ENCODE measurements around the gene SYTL5. TPM values are rescaled to one million over a fixed set of nuclear protein-coding genes. Genes with fewer than 3 reads are reported as not detected.

The SYTL5 gene
- total RNA-seq, 1 donor from 2014 or later: 8.8 TPM

- TF ChIP-seq, protein P1, sequence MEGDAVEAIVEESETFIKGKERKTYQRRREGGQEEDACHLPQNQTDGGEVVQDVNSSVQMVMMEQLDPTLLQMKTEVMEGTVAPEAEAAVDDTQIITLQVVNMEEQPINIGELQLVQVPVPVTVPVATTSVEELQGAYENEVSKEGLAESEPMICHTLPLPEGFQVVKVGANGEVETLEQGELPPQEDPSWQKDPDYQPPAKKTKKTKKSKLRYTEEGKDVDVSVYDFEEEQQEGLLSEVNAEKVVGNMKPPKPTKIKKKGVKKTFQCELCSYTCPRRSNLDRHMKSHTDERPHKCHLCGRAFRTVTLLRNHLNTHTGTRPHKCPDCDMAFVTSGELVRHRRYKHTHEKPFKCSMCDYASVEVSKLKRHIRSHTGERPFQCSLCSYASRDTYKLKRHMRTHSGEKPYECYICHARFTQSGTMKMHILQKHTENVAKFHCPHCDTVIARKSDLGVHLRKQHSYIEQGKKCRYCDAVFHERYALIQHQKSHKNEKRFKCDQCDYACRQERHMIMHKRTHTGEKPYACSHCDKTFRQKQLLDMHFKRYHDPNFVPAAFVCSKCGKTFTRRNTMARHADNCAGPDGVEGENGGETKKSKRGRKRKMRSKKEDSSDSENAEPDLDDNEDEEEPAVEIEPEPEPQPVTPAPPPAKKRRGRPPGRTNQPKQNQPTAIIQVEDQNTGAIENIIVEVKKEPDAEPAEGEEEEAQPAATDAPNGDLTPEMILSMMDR (IDR thresholded peaks at IDR 0.05; ENCODE audit: unreplicated experiment): no peak
- no peaks in the 10 kb centered on the region for H3K27me3 Mint-ChIP-seq
- H3K36me3 Mint-ChIP-seq (ENCODE audit: insufficient read depth): no peaks in the 10 kb centered on the region
- no peak for DNase-seq (ENCODE audit: low spot score, unreplicated experiment)
- no peak overlapping the region for H3K27ac Mint-ChIP-seq
- H3K4me3 Mint-ChIP-seq (ENCODE audit: low read depth): no peak overlapping the region
- peaks cover 2% of the 10 kb centered on the region for H3K4me1 Mint-ChIP-seq (ENCODE audit: low read depth)
- H3K9me3 Mint-ChIP-seq (ENCODE audit: low read depth): peaks cover 26% of the 10 kb centered on the region
These were observed 136.3 kb downstream of the SYTL5 start for GRCh38 chrX:38142610-38143009.

DNA sequence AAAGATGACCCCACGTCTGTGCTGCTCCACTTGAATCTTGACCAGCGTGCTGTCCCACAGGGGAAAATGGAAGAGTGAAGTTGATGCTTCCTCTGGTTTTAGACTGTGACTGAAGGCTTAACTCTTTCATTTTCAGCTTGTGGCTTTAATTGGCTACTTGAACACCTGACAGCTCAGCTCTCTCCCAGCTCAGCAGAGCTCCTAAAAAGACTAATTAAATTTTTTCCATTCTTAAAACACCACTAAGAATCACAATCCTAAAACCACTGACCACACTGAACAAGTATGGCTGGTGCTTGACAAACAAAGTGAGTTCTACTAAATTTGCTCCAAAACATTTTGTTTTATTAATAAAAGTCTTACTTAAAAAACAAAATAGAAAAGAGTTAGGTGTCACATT, 142.7 kb downstream of the SYTL5 start:
- Mint-ChIP-seq H3K9me3 (ENCODE audit: low read depth) (peaks cover 23% of the 10 kb centered on the region), H3K4me3 (ENCODE audit: low read depth) (no peak overlapping the region), H3K4me1 (ENCODE audit: low read depth) (no peaks in the 10 kb centered on the region), H3K27me3 (no peaks in the 10 kb centered on the region), H3K27ac (no peak overlapping the region), H3K36me3 (ENCODE audit: insufficient read depth) (no peaks in the 10 kb centered on the region)
- DNase-seq (ENCODE audit: low spot score, unreplicated experiment): no peak
- TF ChIP-seq, protein P1 (IDR thresholded peaks at IDR 0.05; ENCODE audit: unreplicated experiment): no peak

DNA sequence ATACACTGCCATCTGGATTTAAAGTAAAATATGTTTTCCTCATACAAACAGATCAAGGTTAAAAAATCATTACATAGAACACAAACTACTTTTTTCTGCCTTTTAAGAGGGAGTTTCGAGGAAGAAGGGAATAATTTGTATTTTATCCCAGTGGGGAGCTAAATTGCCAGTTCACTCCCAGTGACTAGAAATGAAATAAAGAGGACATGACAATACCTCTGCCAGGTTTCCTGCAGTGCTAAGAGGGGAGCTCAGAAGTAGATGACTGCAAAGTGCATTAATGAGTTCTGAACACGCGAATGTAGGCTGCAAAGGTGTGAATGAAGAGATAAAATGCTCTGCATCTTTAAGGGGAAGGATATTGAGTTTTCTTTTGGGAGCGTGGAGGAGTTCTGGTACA, 144.6 kb downstream of the SYTL5 start:
- TF ChIP-seq, protein P1 (IDR thresholded peaks at IDR 0.05; ENCODE audit: unreplicated experiment): no peak
- no peaks in the 10 kb centered on the region for H3K36me3 Mint-ChIP-seq (ENCODE audit: insufficient read depth)
- no peak overlapping the region for H3K4me3 Mint-ChIP-seq (ENCODE audit: low read depth)
- DNase-seq (ENCODE audit: low spot score, unreplicated experiment): no peak
- peaks cover 8% of the 10 kb centered on the region for H3K9me3 Mint-ChIP-seq (ENCODE audit: low read depth)
- no peaks in the 10 kb centered on the region for H3K27me3 Mint-ChIP-seq
- H3K27ac Mint-ChIP-seq: no peak overlapping the region
- no peaks in the 10 kb centered on the region for H3K4me1 Mint-ChIP-seq (ENCODE audit: low read depth)

DNA sequence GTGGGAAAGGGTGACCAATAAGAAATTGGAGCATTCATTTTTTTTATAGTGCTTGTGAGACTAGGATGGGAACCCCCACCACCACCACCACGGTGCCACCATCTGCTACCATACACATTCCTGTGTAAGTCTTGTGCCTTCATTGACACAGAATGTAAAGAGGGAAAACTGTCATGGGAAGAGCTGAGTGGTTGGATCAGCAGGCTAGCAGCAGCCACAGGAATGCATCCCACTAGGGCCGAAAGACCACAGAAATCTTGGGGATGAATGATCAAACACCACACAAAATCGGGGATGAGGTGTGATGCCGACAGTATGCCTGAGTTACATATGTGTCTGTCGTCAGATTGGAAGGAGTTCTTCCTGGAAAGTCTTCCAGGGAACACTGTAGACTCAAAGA, 145.1 kb downstream of the SYTL5 start:
- no peaks in the 10 kb centered on the region for H3K4me1 Mint-ChIP-seq (ENCODE audit: low read depth)
- TF ChIP-seq, protein P1 (IDR thresholded peaks at IDR 0.05; ENCODE audit: unreplicated experiment): no peak
- no peak overlapping the region for H3K27ac Mint-ChIP-seq
- no peak overlapping the region for H3K4me3 Mint-ChIP-seq (ENCODE audit: low read depth)
- no peaks in the 10 kb centered on the region for H3K36me3 Mint-ChIP-seq (ENCODE audit: insufficient read depth)
- H3K9me3 Mint-ChIP-seq (ENCODE audit: low read depth): peaks cover 8% of the 10 kb centered on the region
- DNase-seq (ENCODE audit: low spot score, unreplicated experiment): no peak
- H3K27me3 Mint-ChIP-seq: no peaks in the 10 kb centered on the region

GRCh38 chrX:38154340-38154739, 148.0 kb downstream of the SYTL5 start:
- TF ChIP-seq, protein P1 (IDR thresholded peaks at IDR 0.05; ENCODE audit: unreplicated experiment): no peak
- no peak for DNase-seq (ENCODE audit: low spot score, unreplicated experiment)
- peaks cover 12% of the 10 kb centered on the region for H3K9me3 Mint-ChIP-seq (ENCODE audit: low read depth)
- H3K27me3 Mint-ChIP-seq: no peaks in the 10 kb centered on the region
- no peak overlapping the region for H3K4me3 Mint-ChIP-seq (ENCODE audit: low read depth)
- no peak overlapping the region for H3K27ac Mint-ChIP-seq
- peaks cover 4% of the 10 kb centered on the region for H3K4me1 Mint-ChIP-seq (ENCODE audit: low read depth)
- H3K36me3 Mint-ChIP-seq (ENCODE audit: insufficient read depth): no peaks in the 10 kb centered on the region
